DMS53 treated with DMSO at 0.1 percent for 48 hours (cell line): Measurements from ENCODE around the gene ABTB1.

Source experiments
- DNase-seq: peaks from one replicate; lab custom pipeline; 2025; ENCODE audit not compliant: unreplicated experiment; lab: John Stamatoyannopoulos, UW

Gene ABTB1

GRCh38 chr3:127672429-127673190 lies at the start of gene ABTB1:
ABTB1 (plus strand) TSS chr3:127672952; CDS start chr3:127673026, 74 bp downstream.
- DNase-seq = peak; percentile 32

- DNase-seq = no peak
Observed at GRCh38 chr3:127624063-127624462, 48.7 kb upstream of the ABTB1 start.

- DNase-seq = no peak
Observed at GRCh38 chr3:127625821-127626220, 46.9 kb upstream of the ABTB1 start.

- DNase-seq = no peak
Observed at GRCh38 chr3:127628426-127628787, 44.3 kb upstream of the ABTB1 start.

GRCh38 chr3:127628788-127629466 lies 43.8 kb upstream of the ABTB1 start, which contains the start of gene PODXL2:
PODXL2 (plus strand) TSS chr3:127629185; CDS start chr3:127629220, 35 bp downstream.
- peak; percentile 25 for DNase-seq

GRCh38 chr3:127629467-127630403 lies 43.0 kb upstream of the ABTB1 start:
- DNase-seq = no peak

- peak; percentile 48 for DNase-seq
Observed at GRCh38 chr3:127630811-127631714, 41.7 kb upstream of the ABTB1 start.

DNA sequence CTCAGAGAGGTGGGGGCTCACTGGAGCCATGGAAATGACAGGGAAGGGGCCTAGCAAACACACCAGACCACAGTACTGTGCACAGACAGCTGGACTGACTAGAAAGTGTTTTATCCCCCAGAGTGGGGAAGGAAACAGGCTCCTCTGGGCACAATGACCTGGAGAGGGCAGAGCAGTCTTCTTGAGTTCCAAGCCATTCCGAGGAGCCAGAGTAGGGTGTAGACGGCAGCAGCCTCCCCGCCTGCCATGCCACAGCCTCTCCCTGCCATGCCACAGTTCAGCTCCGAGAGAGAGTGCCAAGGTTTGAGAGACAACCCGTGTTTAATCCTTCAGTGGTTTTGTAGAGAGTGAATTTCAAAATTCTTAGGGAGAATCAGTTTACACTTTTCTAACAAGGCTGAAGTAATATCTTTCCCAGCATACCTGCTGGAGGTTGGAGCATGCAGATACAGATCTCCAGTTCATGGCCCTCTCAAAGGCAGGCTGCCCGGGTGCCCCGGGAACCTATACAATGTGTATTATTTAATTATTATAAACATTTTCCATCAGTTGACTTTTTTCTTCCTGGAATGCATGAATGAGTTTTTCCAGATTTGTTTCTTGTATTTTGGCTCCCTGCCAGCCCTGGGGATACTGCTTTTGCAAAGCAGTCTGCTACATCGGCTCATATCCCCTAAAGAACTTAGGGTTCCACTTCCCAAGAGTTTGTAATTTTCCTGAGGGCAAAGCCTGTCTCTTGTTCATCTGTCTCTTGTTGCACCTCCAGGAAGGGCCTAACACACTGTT lies 40.5 kb upstream of the ABTB1 start:
- no peak for DNase-seq

DNA sequence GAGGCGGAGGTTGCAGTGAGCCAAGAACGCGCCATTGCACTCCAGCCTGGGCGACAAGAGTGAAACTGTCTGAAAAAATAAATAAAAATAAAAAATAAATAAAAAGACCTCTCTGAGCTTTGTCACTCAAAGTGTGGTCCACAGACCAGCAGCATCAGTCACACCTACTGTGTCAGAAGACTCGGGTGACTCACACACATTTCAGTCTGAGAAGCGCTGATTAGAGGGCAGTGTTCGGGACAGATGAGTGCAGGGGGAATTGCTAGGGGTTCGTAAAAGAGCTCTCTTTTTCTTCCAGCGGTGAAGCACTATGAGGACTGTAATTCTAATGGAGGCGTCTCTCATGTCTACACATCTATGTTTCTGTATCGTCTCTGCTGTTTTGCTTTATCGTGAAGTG lies 38.1 kb upstream of the ABTB1 start:
- no peak for DNase-seq

- DNase-seq = no peak
Observed at GRCh38 chr3:127637546-127637945, 35.2 kb upstream of the ABTB1 start.

- no peak for DNase-seq
Observed at GRCh38 chr3:127637971-127638370, 34.8 kb upstream of the ABTB1 start.

DNA sequence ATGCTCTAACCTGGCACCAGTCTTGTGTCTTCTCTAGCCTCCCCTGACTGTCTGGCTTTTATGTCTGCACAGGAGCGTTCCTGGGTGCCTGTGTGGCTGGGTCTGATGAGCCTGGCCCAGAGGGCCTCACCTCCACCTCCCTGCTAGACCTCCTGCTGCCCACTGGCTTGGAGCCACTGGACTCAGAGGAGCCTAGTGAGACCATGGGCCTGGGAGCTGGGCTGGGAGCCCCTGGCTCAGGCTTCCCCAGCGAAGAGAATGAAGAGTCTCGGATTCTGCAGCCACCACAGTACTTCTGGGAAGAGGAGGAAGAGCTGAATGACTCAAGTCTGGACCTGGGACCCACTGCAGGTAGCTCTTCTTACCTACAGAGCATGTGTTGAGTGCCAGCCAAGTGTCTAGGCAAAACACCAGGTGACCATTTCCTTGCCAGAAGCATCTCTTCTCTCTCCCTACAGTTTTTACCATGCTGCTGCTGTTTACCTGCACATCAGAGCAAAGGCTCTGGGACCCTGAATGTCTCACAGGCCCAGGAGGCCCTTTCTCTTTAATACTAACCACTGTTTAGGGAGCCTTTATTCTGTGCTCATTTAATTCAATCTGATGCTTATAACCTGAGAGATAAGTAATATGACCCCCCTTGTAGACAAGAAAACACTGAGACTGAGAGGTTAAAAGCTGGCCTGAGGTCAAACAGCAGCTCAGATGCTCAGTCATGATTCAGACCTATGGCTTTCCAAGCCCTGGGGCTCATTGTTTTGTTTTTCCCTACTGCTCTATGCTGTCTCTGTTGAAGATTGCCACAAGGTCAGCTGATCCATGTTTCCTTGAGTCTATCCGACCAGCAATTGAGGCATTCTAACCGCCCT lies 33.3 kb upstream of the ABTB1 start:
- DNase-seq = no peak

GRCh38 chr3:127640042-127640355 lies 32.8 kb upstream of the ABTB1 start:
- DNase-seq = no peak

GRCh38 chr3:127644641-127645370 lies 27.9 kb upstream of the ABTB1 start:
- no peak for DNase-seq

GRCh38 chr3:127645371-127646015 lies 27.3 kb upstream of the ABTB1 start:
- no peak for DNase-seq

DNA sequence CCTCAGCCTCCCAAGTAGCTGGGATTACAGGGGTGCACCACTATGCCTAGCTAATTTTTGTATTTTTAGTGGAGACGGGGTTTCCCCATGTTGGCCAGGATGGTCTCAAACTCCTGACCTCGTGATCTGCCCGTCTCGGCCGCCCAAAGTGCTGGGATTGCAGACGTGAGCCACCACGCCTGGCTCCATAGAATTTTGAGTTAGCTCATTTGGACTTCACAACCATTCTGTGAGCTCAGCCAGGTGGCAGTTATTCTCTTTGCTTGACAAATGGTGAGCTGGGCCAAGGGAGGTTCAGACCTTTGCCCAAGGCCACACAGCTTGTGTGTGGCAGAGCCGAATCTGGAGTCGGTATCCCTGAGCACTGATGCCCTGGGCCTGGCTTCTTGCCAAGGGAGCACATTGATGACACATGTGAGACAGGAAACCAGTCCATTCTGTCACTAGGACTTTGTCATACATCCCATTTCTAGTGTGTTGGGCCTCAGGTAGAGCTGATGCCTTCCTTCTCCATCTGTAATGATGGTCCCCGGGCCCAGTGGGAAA lies 26.2 kb upstream of the ABTB1 start:
- no peak for DNase-seq

DNA sequence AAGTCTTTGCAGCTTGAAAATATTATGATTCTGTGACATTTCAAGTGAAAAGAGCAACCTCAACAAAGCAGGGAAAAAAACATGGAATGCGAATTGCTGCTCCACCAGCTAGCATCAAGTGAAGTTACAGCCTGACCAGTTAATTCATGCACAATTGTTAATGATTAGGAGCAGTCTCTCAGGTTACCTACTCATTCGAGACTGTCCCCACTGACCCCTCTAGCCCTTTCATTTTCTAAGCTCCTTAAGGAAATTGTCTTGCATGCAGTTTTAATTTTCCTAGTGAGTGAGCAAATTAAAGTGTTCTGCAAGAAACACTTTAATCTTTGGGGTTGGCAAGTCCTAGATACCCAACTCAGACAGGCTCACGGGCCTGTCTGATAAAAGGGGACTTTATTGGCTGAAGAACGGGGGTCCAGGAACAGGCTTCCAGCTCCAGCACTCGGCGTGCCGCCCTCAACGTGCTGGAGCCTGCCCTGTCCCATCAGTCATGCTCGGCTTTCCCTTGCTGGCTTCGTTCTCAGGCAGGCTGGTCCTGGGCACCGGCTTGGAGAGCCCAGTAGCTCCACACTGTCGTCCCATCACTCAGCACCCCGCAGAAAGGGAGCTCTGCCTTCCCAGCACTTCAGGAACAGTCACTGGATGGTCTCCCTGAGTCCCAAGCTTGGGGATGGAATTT lies 25.4 kb upstream of the ABTB1 start:
- no peak for DNase-seq
